NCI-H2196 treated with DMSO at 0.1 percent for 48 hours (cell line): Measurements from ENCODE around the gene SEPTIN5.
"Not testable (repeated sequence)": the region's sequence is repeated elsewhere in the genome, so short reads cannot be mapped to it uniquely, and the experiment has no call there.

Experiments
- DNase-seq: peaks from one replicate; lab custom pipeline; 2025; ENCODE audit not compliant: unreplicated experiment; lab: John Stamatoyannopoulos, UW

Gene SEPTIN5

GRCh38 chr22:19680911-19681862 is 33.1 kb upstream of the SEPTIN5 start:
- no peak for DNase-seq

GRCh38 chr22:19681863-19682245 is 32.4 kb upstream of the SEPTIN5 start:
- no peak for DNase-seq

- no peak for DNase-seq
These were observed 27.4 kb upstream of the SEPTIN5 start for GRCh38 chr22:19686946-19687345.

GRCh38 chr22:19687561-19688300 is 26.6 kb upstream of the SEPTIN5 start:
- no peak for DNase-seq

GRCh38 chr22:19688301-19689290 is 25.7 kb upstream of the SEPTIN5 start:
- DNase-seq: no peak

- DNase-seq: no peak
These were observed 24.9 kb upstream of the SEPTIN5 start for GRCh38 chr22:19689408-19689807.

GRCh38 chr22:19691007-19691720 is 23.1 kb upstream of the SEPTIN5 start:
- DNase-seq: no peak

GRCh38 chr22:19691721-19692341 is 22.5 kb upstream of the SEPTIN5 start:
- DNase-seq: no peak

GRCh38 chr22:19693581-19693980 is 20.7 kb upstream of the SEPTIN5 start:
- no peak for DNase-seq

GRCh38 chr22:19693981-19694670 is 20.2 kb upstream of the SEPTIN5 start:
- no peak for DNase-seq

- DNase-seq: no peak
These were observed 19.6 kb upstream of the SEPTIN5 start for GRCh38 chr22:19694696-19695095.

GRCh38 chr22:19696504-19697276 is 17.6 kb upstream of the SEPTIN5 start:
- DNase-seq: no peak

GRCh38 chr22:19697871-19698270 is 16.4 kb upstream of the SEPTIN5 start:
- not testable (repeated sequence) for DNase-seq

GRCh38 chr22:19700790-19701419 is 13.4 kb upstream of the SEPTIN5 start:
- DNase-seq: no peak

- DNase-seq: no peak
These were observed 12.7 kb upstream of the SEPTIN5 start for GRCh38 chr22:19701420-19702145.

GRCh38 chr22:19703869-19704268 is 10.4 kb upstream of the SEPTIN5 start:
- no peak for DNase-seq

GRCh38 chr22:19704355-19705015 is 9.8 kb upstream of the SEPTIN5 start:
- DNase-seq: no peak
